T-helper 1 cell treated with Interleukin-12 subunit alpha and Interleukin-12 subunit beta and Interleukin-4 antibody, amounts not matched to agents 30 μg/mL and 1 μg/mL, for 36 hours (primary cell): ENCODE data around the gene B3GNT5.
"Not testable (repeated sequence)": the region's sequence is repeated elsewhere in the genome, so short reads cannot be mapped to it uniquely, and the experiment has no call there.

Source experiments
- H3K27ac Mint-ChIP-seq: one replicate; pipeline ENCODE4 v1.8.0; 2021; ENCODE audit warnings: mild to moderate bottlenecking, mixed read lengths
- H3K27me3 Mint-ChIP-seq: one replicate; pipeline ENCODE4 v1.8.0; 2021; ENCODE audit warnings: low read depth, mixed read lengths
- H3K36me3 Mint-ChIP-seq: one replicate; pipeline ENCODE4 v1.8.0; 2021; ENCODE audit warnings: low read depth, mixed read lengths
- H3K4me1 Mint-ChIP-seq: one replicate; pipeline ENCODE4 v1.8.0; 2021; ENCODE audit warnings: low read depth, mixed read lengths
- H3K4me3 Mint-ChIP-seq: one replicate; pipeline ENCODE4 v1.8.0; 2021; ENCODE audit warnings: mild to moderate bottlenecking, moderate library complexity, mixed read lengths
- H3K9me3 Mint-ChIP-seq: one replicate; pipeline ENCODE4 v1.8.0; 2021; ENCODE audit warnings: mixed read lengths

The B3GNT5 gene

DNA sequence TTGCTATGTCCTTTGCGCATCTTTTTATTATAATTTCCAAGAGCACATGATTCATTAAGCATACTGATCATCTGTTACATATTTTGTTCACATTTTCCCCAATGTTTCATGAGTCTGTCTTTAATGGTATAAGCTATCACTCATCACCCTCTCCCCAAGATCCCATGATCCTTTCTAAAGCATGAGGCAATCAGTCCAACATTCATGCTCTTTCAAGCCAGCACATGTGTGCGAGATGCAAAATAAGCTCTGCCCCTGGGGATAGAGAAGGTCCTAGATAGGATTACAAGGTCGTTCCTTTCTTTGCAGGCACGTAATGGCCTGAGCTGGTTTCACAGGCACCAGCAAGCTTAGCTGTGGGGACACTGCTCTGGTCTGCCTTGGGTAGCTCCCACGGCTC is 32.2 kb upstream of the B3GNT5 start:
- Mint-ChIP-seq H3K4me1 (peaks cover 18% of the 10 kb centered on the region), H3K27ac (no peak overlapping the region)

DNA sequence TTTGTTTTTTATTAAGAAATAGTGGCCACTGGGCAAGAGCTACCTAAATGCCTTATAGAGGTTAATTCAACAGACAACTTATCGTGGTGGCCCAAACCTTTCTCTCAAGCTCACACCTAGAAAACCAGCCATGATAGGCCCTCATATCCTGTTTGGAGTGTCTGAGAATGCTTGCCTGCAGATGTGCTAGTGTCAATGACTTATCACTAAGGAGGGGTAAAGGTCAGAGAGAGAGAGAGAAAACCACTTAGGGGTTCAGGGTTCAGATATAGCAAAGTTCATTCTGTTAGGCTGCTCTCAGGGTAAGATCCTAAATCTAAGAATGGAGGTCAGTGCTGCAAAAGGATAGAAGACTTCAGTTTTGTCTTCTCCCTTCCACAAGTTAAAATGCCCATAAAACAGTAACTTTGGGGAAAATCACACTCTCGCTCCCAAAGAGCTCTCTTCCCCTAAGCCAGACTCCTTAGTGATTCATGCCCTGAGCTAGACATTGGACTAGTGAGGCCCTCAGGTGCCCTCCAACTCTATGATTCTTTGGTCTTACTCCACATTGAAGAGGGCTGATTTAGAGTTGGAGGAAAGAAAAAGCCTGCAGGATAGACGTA is 30.3 kb upstream of the B3GNT5 start:
- H3K27me3 Mint-ChIP-seq = no peaks in the 10 kb centered on the region
- peaks cover 18% of the 10 kb centered on the region for H3K4me1 Mint-ChIP-seq
- no peaks in the 10 kb centered on the region for H3K36me3 Mint-ChIP-seq
- no peak overlapping the region for H3K4me3 Mint-ChIP-seq
- H3K27ac Mint-ChIP-seq = no peak overlapping the region
- no peaks in the 10 kb centered on the region for H3K9me3 Mint-ChIP-seq

More for the DNA sequence above, 32.2 kb upstream of the B3GNT5 start:
- Mint-ChIP-seq H3K9me3 (no peaks in the 10 kb centered on the region), H3K36me3 (no peaks in the 10 kb centered on the region), H3K27me3 (no peaks in the 10 kb centered on the region), H3K4me3 (no peak overlapping the region)

DNA sequence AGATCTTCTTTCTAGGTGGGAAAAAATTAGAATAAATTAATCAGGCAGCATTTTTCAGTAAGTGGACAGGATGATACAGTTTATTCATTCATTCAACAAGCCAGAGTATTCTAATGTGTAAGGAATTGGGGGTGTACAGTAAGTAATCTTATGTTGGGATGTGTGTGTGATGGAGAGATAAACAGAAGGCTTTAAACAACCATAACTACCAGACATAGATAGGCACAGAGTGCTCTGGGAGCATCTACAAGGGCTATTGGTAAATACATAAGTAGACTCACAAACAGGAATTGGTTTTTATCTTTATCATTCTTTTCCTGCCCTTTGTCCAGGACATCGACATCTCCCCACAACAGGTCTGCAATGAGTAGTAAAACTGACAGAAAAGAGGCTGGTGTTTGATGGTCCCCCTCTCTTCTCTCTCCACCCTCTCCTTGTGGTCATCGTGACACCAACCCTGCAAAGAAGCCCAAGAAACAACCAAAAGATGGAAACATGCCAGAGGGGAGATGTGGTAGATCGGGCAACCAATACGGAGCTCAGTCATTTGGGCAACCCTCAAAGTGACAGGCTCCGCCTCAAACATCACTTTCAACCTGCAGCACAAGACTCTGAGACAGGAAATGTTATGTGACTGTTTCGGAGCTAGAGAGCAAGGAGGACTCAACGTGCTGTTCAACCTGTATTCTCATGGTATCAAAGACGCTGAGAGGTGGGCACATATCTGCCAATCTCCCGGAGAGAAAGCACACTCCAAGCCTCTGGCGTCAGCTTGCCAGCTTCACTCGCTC is 28.7 kb upstream of the B3GNT5 start:
- Mint-ChIP-seq H3K9me3 (no peaks in the 10 kb centered on the region), H3K27me3 (no peaks in the 10 kb centered on the region), H3K36me3 (no peaks in the 10 kb centered on the region), H3K27ac (peak overlapping the region; percentile 63), H3K4me1 (peaks cover 14% of the 10 kb centered on the region), H3K4me3 (peak overlapping the region; percentile 59)

DNA sequence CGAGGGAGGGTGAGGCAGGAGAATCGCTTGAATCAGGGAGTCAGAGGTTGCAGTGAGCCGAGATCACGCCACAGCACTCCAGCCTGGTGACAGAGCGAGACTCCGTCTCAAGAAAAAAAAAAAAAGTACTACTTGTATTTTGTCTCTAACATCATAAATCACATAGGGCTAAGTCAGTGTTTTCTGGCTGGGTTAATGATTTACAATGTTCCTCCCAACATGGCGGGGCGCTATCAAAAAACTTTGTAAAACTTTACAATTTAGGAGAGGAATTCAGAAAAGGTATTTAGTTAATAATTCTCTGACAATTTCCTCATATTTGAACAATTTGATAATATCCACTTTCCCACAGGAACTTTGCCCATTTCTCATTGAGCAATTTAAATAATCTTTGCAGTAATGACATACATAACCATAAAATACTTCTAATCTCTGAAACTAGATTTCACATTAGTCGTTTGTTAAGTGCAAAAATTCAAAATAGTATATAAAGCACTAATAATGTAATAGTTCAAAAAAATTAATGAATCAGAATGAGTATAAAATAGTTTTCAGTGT is 26.6 kb upstream of the B3GNT5 start:
- Mint-ChIP-seq H3K27me3 (no peaks in the 10 kb centered on the region), H3K4me3 (no peak overlapping the region), H3K9me3 (no peaks in the 10 kb centered on the region), H3K36me3 (no peaks in the 10 kb centered on the region), H3K27ac (no peak overlapping the region), H3K4me1 (peaks cover 14% of the 10 kb centered on the region)

DNA sequence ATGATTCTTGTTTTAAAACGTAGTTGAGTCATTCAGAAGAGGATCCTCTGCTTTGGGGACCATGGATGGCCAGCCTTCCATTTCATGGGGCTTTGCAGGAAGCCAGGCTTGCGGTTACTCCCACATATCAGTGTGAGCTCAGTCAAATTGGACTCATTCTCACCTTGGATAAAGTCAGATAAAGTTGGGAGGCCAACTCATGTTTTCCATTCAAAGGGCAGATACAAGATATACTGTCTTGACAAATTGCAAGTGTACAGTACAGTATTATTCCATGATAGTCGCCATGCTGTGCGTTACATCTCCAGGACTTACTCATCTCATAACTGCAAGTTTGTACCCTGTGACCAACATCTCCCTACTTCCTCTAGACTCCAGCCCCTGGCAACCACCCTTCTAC is 25.5 kb upstream of the B3GNT5 start:
- H3K4me1 Mint-ChIP-seq = peaks cover 14% of the 10 kb centered on the region
- no peaks in the 10 kb centered on the region for H3K9me3 Mint-ChIP-seq
- H3K4me3 Mint-ChIP-seq = no peak overlapping the region
- H3K36me3 Mint-ChIP-seq = no peaks in the 10 kb centered on the region
- no peaks in the 10 kb centered on the region for H3K27me3 Mint-ChIP-seq
- no peak overlapping the region for H3K27ac Mint-ChIP-seq

DNA sequence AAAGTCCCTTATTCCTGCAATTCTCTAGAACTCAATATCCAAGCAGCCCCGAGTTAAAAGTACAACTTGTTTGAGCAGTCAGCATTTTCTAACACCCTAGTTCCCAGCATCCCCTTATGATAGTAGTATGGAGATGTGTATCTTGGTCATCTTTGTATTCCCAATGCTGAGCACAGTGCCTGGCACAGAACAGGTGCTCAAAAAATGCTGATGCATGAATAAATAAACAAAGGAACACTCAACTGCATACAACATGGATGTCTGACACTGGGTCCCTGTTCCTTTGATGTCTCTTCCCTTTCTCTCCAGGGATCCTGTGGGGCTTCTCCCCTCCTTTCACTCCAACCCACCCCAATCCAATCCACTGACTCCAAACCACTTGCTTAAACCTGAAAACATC is 23.9 kb upstream of the B3GNT5 start:
- Mint-ChIP-seq H3K4me1 (peaks cover 9% of the 10 kb centered on the region), H3K27me3 (no peaks in the 10 kb centered on the region), H3K9me3 (no peaks in the 10 kb centered on the region), H3K4me3 (no peak overlapping the region), H3K27ac (no peak overlapping the region), H3K36me3 (no peaks in the 10 kb centered on the region)

DNA sequence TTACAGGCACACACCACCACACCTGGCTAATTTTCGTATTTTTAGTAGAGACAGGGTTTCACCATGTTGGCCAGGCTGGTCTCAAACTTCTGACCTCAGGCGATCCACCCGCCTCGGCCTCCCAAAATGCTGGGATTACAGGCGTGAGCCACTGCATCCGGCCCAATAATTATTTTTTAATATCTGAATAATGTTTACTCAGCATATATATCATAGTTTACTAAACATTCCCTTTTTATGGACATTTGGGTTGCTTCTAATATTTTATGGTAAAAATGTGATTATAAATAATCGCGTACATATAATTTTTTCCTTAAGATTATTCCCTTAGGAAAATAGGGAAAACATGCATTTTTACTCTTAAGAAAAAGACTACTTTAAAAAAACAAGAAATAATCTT is 22.8 kb upstream of the B3GNT5 start:
- not testable (repeated sequence) for H3K27me3 Mint-ChIP-seq, H3K9me3 Mint-ChIP-seq, H3K27ac Mint-ChIP-seq, H3K36me3 Mint-ChIP-seq, H3K4me3 Mint-ChIP-seq, H3K4me1 Mint-ChIP-seq

DNA sequence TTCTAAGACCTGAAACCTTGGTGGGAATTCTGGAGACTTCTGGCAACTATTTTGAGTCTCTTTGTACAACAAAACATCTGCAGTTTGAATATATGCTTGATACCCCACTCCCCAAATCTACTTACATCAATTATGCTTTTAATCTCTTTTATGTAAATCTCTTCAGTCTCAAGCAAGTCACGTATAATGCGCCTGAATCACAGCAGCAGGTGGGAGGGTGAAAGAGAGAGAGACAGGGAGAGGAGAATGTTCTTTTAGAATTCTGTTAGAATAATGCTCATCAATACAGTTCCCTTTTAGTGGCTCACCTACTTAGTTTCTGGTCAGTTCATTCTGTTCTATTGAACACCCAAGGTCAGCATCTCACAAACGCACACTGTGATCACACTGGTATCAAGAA is 22.2 kb upstream of the B3GNT5 start:
- no peaks in the 10 kb centered on the region for H3K36me3 Mint-ChIP-seq
- H3K9me3 Mint-ChIP-seq = no peaks in the 10 kb centered on the region
- H3K4me1 Mint-ChIP-seq = no peaks in the 10 kb centered on the region
- no peak overlapping the region for H3K27ac Mint-ChIP-seq
- H3K27me3 Mint-ChIP-seq = no peaks in the 10 kb centered on the region
- H3K4me3 Mint-ChIP-seq = no peak overlapping the region

DNA sequence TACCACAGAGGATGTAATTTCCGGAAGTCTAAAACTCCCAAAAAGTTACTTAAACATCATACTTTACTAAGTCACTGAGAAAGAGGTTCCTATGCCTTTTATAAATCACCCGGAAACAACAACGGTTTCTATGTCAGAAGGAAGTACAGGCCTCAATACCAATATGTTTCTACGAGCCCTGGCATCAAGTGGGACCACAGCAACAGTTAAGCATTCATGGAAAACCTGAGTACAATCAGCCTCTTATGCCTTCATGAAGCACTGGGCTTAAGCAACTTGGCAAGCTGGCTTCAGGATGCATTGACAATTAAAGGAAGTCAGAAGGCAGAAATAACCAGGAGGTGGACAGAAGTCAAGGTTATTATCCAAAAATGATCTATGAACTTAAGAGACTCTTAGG is 19.1 kb upstream of the B3GNT5 start:
- Mint-ChIP-seq H3K4me3 (no peak overlapping the region), H3K36me3 (no peaks in the 10 kb centered on the region), H3K27me3 (no peaks in the 10 kb centered on the region), H3K4me1 (no peaks in the 10 kb centered on the region), H3K27ac (no peak overlapping the region), H3K9me3 (no peaks in the 10 kb centered on the region)

DNA sequence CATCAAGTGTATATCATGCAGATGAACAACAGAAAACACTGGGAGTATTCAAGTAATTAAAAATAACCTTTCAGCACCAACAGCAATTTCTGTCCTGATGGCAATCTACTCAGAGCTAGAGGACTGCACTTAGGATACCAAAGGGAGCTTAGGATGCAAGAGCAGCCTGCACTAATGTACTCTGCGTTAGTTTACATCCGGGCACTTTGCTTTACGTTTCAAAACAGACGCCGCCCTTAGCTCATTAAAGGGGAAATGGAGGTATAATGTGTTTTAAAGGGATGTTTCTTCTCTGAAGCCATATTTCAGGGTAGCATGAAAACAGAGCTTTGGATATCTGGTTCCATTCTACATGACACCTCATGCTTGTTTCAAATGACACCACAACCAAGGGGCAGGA is 14.0 kb upstream of the B3GNT5 start:
- no peaks in the 10 kb centered on the region for H3K4me1 Mint-ChIP-seq
- peaks cover 35% of the 10 kb centered on the region for H3K9me3 Mint-ChIP-seq
- peaks cover 9% of the 10 kb centered on the region for H3K27me3 Mint-ChIP-seq
- H3K27ac Mint-ChIP-seq = no peak overlapping the region
- H3K4me3 Mint-ChIP-seq = no peak overlapping the region
- H3K36me3 Mint-ChIP-seq = peaks cover 9% of the 10 kb centered on the region

DNA sequence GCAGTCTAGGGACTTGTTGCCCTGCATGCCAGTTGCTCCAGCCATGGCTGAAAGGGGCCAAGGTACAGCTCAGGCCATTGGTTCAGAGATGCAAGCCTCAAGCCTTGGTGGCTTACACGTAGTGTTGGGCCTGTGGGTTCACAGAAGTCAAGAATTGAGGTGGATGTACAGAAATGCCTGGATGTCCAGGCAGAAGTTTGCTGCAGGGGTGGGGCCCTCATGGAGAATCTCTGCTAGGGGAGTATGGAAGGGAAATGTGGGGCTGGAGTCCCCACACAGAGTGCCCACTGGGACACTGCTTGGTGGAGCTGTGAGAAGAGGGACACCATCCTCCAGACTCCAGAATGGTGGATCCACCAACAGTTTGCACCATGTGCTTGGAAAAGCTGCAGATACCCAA is 10.6 kb upstream of the B3GNT5 start:
- Mint-ChIP-seq H3K4me1 (no peaks in the 10 kb centered on the region), H3K27ac (no peak overlapping the region), H3K27me3 (peaks cover 9% of the 10 kb centered on the region), H3K4me3 (no peak overlapping the region), H3K36me3 (peaks cover 9% of the 10 kb centered on the region), H3K9me3 (peaks cover 35% of the 10 kb centered on the region)

DNA sequence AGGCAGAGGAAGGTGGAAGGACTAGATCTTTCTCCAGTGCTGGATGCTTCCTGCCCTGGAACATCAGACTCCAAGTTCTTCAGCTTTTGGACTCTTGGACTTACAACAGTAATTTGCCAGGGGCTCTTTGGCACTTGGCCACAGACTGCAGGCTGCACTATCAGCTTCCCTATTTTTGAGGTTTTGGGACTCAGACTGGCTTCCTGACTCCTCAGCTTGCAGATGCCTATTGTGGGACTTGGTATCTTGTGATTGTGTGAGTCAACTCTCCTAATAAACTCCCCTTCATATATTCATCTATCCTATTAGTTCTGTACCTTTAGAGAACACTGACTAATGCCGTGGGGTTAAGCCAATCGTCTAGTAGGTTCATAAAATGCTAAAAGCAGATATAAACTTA is 8.8 kb upstream of the B3GNT5 start:
- H3K27ac Mint-ChIP-seq = no peak overlapping the region

DNA sequence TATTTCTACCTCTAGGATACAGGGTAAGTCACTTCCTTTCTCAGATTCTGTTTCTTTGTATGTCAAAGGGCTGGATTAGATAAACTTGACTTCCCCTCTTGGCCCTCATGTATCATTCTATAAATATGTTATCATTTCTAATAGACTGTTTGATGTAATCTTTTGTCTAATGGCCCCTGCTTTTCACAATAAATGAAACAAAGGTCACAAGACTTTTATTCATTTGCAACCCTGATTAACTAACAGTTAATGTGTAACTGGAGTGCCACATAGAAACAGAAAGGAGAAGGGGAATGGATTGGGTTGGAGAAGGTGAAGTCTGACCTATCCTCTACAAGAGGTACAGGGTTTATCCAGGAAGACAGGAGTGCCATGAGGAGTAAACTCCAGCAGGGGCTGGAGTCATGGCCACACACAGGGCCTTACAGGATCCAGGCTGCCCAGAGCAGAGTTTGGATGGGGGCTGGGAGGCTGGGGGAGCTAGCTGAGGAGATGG is 8.0 kb upstream of the B3GNT5 start:
- peaks cover 1% of the 10 kb centered on the region for H3K27me3 Mint-ChIP-seq
- no peak overlapping the region for H3K4me3 Mint-ChIP-seq
- peaks cover 9% of the 10 kb centered on the region for H3K36me3 Mint-ChIP-seq
- H3K4me1 Mint-ChIP-seq = no peaks in the 10 kb centered on the region
- no peak overlapping the region for H3K27ac Mint-ChIP-seq
- H3K9me3 Mint-ChIP-seq = peaks cover 29% of the 10 kb centered on the region

More for the DNA sequence above, 8.8 kb upstream of the B3GNT5 start:
- Mint-ChIP-seq H3K4me3 (no peak overlapping the region), H3K9me3 (peaks cover 35% of the 10 kb centered on the region), H3K36me3 (peaks cover 9% of the 10 kb centered on the region), H3K4me1 (no peaks in the 10 kb centered on the region), H3K27me3 (peaks cover 9% of the 10 kb centered on the region)

DNA sequence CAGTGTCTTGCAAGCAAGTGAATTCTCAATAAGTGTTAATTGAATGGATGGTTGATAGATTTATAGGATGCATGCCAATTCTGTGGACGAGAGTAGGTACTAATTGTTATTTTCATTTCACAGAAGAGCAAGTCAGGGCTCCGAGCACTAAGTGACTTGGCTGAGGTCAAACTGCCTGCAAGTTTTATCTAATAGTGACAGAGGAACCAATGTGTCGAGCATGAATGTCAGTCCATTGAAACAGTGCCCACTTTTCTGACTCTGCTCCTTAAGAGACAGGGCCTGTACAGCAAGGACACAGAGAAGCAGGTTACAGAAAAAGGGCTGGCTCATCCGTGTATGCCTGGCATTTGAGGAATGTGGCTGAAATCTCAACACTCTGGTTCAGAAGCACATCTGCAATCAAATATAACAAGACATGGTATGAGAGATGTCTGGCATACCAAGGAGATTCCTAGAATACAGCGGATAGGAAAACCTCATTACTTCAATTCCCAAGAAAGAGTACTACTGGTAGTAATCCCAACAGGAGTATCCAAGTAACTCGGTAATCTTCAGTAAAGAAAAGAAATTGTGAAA is 6.0 kb upstream of the B3GNT5 start:
- Mint-ChIP-seq H3K9me3 (peaks cover 12% of the 10 kb centered on the region), H3K4me1 (no peaks in the 10 kb centered on the region), H3K27ac (no peak overlapping the region), H3K36me3 (peaks cover 5% of the 10 kb centered on the region), H3K4me3 (no peak overlapping the region), H3K27me3 (no peaks in the 10 kb centered on the region)
